HG02678 (cell line): Measurements from ENCODE around the gene CSN2.

Source experiments
- ATAC-seq: cut with Tn5 transposase; IDR thresholded peaks from one replicate; pipeline ENCODE4 v1.9.1; 2021; ENCODE audit warnings: mild to moderate bottlenecking, moderate library complexity; ENCODE audit not compliant: unreplicated experiment

The CSN2 gene

DNA sequence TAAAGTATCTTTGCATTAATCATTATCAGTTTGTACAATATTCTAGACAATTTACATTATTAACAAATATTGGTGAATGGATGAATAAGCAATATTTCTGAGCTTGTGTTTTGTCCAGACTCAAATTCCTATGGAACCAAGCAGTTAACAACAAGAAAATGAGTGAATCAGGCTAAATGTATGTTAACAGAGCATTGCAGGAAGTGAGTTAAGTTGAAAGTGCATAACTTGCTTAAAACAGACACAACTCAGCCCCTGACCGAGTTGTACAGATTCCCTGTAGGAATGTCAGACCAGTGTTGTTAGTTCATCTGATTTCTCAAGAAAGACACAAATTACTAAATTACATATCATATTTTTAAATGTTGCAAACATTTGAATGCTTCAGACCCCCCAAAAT, 58.4 kb downstream of the CSN2 start:
- ATAC-seq, result no peak
